GM12891 (cell line): ENCODE results near the gene SLC16A3.

ENCODE experiments used
- PAX5 ChIP-seq: IDR thresholded peaks from 2 replicates; pipeline ENCODE4 v1.6.1; 2011; ENCODE audit warnings: low read length, moderate library complexity, mild to moderate bottlenecking; ENCODE audit not compliant: insufficient read depth, severe bottlenecking
- POLR2A ChIP-seq: IDR thresholded peaks from 2 replicates; pipeline ENCODE4 v1.6.1; 2011; ENCODE audit warnings: low read depth, low read length, control low read depth
- POLR2AphosphoS5 ChIP-seq: IDR thresholded peaks from 2 replicates; pipeline ENCODE4 v1.6.1; 2011; ENCODE audit warnings: low read depth, low read length, control low read depth
- POU2F2 ChIP-seq: IDR thresholded peaks from 2 replicates; pipeline ENCODE4 v1.6.1; 2011; ENCODE audit warnings: low read depth, mild to moderate bottlenecking, control low read depth, low read length, moderate library complexity

GRCh38 chr17:82179946-82180475, 48.8 kb upstream of the SLC16A3 start:
- TF ChIP-seq POU2F2 (no peak), POLR2A (no peak), POLR2AphosphoS5 (no peak), PAX5 (no peak)
